ENCODE data around the gene DHX34.
"Not testable (repeated sequence)": the region's sequence is repeated elsewhere in the genome, so short reads cannot be mapped to it uniquely, and the experiment has no call there.

The DHX34 gene

GRCh38 chr19:47372603-47373002, 23.5 kb downstream of the DHX34 start:
- no peak for DNase-seq

GRCh38 chr19:47373246-47374240, 24.4 kb downstream of the DHX34 start:
- DNase-seq: no peak

GRCh38 chr19:47374876-47375693, 26.0 kb downstream of the DHX34 start:
- no peak for DNase-seq

- no peak for DNase-seq
Measured at GRCh38 chr19:47375694-47376588, 26.8 kb downstream of the DHX34 start.

GRCh38 chr19:47376589-47377144, 27.6 kb downstream of the DHX34 start:
- no peak for DNase-seq

GRCh38 chr19:47377208-47377701, 28.1 kb downstream of the DHX34 start:
- no peak for DNase-seq

GRCh38 chr19:47377801-47378200, 28.7 kb downstream of the DHX34 start:
- DNase-seq: no peak

GRCh38 chr19:47378246-47378645, 29.1 kb downstream of the DHX34 start:
- no peak for DNase-seq

GRCh38 chr19:47379381-47379938, 30.3 kb downstream of the DHX34 start:
- no peak for DNase-seq

GRCh38 chr19:47380559-47380958, 31.4 kb downstream of the DHX34 start:
- DNase-seq: no peak

- no peak for DNase-seq
Measured at GRCh38 chr19:47381121-47381520, 32.0 kb downstream of the DHX34 start.

GRCh38 chr19:47381653-47382279, 32.7 kb downstream of the DHX34 start:
- DNase-seq: no peak

- DNase-seq: not testable (repeated sequence)
Measured at GRCh38 chr19:47383890-47384289, 34.8 kb downstream of the DHX34 start.

GRCh38 chr19:47384533-47384932, 35.4 kb downstream of the DHX34 start:
- not testable (repeated sequence) for DNase-seq

GRCh38 chr19:47386582-47386981, 37.5 kb downstream of the DHX34 start:
- not testable (repeated sequence) for DNase-seq

- not testable (repeated sequence) for DNase-seq
Measured at GRCh38 chr19:47387623-47388022, 38.5 kb downstream of the DHX34 start.

GRCh38 chr19:47388721-47389120, 39.6 kb downstream of the DHX34 start:
- not testable (repeated sequence) for DNase-seq

- DNase-seq: no peak
Measured at GRCh38 chr19:47389150-47389556, 40.0 kb downstream of the DHX34 start.

- no peak for DNase-seq
Measured at GRCh38 chr19:47390533-47391488, 41.7 kb downstream of the DHX34 start.

Data from stimulated activated naive CD4-positive, alpha-beta T cell treated with Interleukin-2 at 50 U/mL for 16 hours (primary cell).